SU-DHL-6 (cell line): ENCODE results near the gene CNPY4.
A peak's percentile ranks its signal among the peaks of the same experiment; 100 is the strongest.

ENCODE experiments used
- H2AFZ ChIP-seq: fragments of 200-600 bp; sonication (generic); 2 replicates; pipeline ENCODE4 v1.6.1; 2014; ENCODE audit warnings: low read depth, mild to moderate bottlenecking, moderate library complexity, mixed read lengths, antibody characterized with exemption, low read length; ENCODE audit not compliant: severe bottlenecking
- H3F3A ChIP-seq: fragments of 200-600 bp; shearing (Covaris generic); 2 replicates; pipeline ENCODE4 v1.6.0; 2016; ENCODE audit warnings: antibody characterized with exemption, mild to moderate bottlenecking; ENCODE audit not compliant: insufficient read depth
- H3K27ac ChIP-seq: fragments of 200-600 bp; sonication (generic); 2 replicates; pipeline ENCODE4 v1.5.1; 2016; ENCODE audit warnings: low read depth, mild to moderate bottlenecking, low read length, moderate library complexity, mixed read lengths
- H3K27me3 ChIP-seq: fragments of 200-600 bp; sonication (generic), shearing (Covaris generic); 2 replicates; pipeline ENCODE4 v1.6.0; 2014; ENCODE audit warnings: mild to moderate bottlenecking, low read length
- H3K36me3 ChIP-seq: fragments of 200-600 bp; sonication (generic); 2 replicates; pipeline ENCODE4 v1.6.1; 2014; ENCODE audit warnings: mild to moderate bottlenecking, low read length, mixed read lengths
- H3K4me2 ChIP-seq: fragments of 300-600, 200-600 bp; shearing (Covaris generic), sonication (generic); 2 replicates; pipeline ENCODE4 v1.6.0; 2014; ENCODE audit warnings: low read length, low read depth, mild to moderate bottlenecking; ENCODE audit not compliant: poor library complexity, severe bottlenecking
- H3K4me3 ChIP-seq: fragments of 200-600 bp; sonication (generic); 2 replicates; pipeline ENCODE4 v1.5.1; 2014; ENCODE audit warnings: antibody characterized with exemption, low read length, mild to moderate bottlenecking, mixed read lengths; ENCODE audit not compliant: insufficient read depth, poor library complexity, severe bottlenecking
- H3K79me2 ChIP-seq: fragments of 200-600 bp; sonication (generic); 2 replicates; pipeline ENCODE4 v1.6.1; 2014; ENCODE audit warnings: mild to moderate bottlenecking, low read length, moderate library complexity; ENCODE audit not compliant: insufficient read depth
- H3K9ac ChIP-seq: fragments of 200-600 bp; sonication (generic); 2 replicates; pipeline ENCODE4 v1.7.0; 2014; ENCODE audit warnings: mild to moderate bottlenecking, low read length
- H3K9me2 ChIP-seq: fragments of 200-600 bp; sonication (generic); replicated peaks from 2 replicates; pipeline ENCODE4 v1.6.1; 2014; ENCODE audit warnings: low read length; ENCODE audit not compliant: insufficient read depth
- H3K9me3 ChIP-seq: fragments of 200-600 bp; sonication (generic); 2 replicates; pipeline ENCODE4 v1.6.1; 2014; ENCODE audit warnings: low read length, mixed read lengths; ENCODE audit not compliant: insufficient read depth
- H4K20me1 ChIP-seq: fragments of 200-600 bp; sonication (generic); 2 replicates; pipeline ENCODE4 v1.6.1; 2014; ENCODE audit warnings: low read depth, mild to moderate bottlenecking, antibody characterized with exemption, low read length, moderate library complexity, mixed read lengths
- EZH2phosphoT487 ChIP-seq: fragments of 200-600 bp; sonication (generic), shearing (Covaris generic); conservative IDR thresholded peaks from 2 replicates; pipeline ENCODE4 v1.6.1; 2018; ENCODE audit warnings: mild to moderate bottlenecking, antibody characterized with exemption, low read length, moderate library complexity, mixed read lengths
- TF ChIP-seq, protein P1 (sequence below): fragments of 200-600 bp; sonication (generic); IDR thresholded peaks from one replicate; pipeline ENCODE4 v1.5.1; 2017; ENCODE audit warnings: antibody characterized with exemption, mild to moderate bottlenecking, low read length, moderate library complexity; ENCODE audit not compliant: insufficient read depth, poor library complexity, severe bottlenecking

CNPY4 gene

DNA sequence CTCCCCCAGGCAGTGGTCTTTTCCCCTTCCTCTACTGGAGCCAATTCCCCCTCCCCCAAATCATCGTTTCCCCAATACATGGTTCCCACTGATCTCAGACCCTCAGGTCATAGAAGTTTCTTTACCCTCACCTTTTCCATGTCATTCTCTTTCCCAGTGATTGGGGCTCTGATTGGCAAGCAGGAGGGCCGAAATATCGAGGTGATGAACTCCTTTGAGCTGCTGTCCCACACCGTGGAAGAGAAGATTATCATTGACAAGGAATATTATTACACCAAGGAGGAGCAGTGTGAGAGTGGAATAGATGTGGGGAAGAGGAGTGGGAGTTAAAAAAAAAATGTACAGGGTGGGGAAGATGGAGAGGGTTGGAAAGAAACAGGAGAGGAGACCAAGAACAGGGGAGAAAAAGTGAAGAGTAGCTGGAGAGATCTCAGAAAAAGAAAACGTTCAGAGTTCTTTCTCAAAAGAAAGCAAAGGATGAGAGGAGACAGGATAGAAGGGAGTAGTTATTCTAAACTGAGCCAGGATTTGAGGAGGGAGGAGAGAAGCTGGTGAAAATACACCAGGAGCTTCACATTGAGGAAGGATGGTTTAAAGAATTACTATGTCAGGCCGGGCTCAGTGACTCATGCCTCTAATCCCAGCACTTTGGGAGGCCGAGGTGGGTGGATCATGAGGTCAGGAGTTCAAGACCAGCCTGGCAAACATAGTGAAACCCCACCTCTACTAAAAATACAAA is 29.8 kb upstream of the CNPY4 start:
- TF ChIP-seq, protein P1, sequence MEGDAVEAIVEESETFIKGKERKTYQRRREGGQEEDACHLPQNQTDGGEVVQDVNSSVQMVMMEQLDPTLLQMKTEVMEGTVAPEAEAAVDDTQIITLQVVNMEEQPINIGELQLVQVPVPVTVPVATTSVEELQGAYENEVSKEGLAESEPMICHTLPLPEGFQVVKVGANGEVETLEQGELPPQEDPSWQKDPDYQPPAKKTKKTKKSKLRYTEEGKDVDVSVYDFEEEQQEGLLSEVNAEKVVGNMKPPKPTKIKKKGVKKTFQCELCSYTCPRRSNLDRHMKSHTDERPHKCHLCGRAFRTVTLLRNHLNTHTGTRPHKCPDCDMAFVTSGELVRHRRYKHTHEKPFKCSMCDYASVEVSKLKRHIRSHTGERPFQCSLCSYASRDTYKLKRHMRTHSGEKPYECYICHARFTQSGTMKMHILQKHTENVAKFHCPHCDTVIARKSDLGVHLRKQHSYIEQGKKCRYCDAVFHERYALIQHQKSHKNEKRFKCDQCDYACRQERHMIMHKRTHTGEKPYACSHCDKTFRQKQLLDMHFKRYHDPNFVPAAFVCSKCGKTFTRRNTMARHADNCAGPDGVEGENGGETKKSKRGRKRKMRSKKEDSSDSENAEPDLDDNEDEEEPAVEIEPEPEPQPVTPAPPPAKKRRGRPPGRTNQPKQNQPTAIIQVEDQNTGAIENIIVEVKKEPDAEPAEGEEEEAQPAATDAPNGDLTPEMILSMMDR = no peak
- no peak for TF ChIP-seq EZH2phosphoT487
- peak overlapping the region; percentile 71 for H3K4me2 ChIP-seq
- peak overlapping the region; percentile 76 for H3K27ac ChIP-seq
- peak overlapping the region; percentile 93 for H3K9ac ChIP-seq
- no peaks in the 10 kb centered on the region; the same call in 1 of the 2 replicates for H3K27me3 ChIP-seq
- peak overlapping the region; percentile 78 for H2AFZ ChIP-seq
- peak overlapping the region; percentile 87 for H3K4me3 ChIP-seq
- H3K36me3 ChIP-seq = peaks cover 31% of the 10 kb centered on the region
- no peaks in the 10 kb centered on the region for H3K9me3 ChIP-seq
- peaks cover 51% of the 10 kb centered on the region for H3F3A ChIP-seq
- peaks cover 4% of the 10 kb centered on the region; the same call in 1 of the 2 replicates for H4K20me1 ChIP-seq
- peaks cover 8% of the 10 kb centered on the region; the same call in 1 of the 2 replicates for H3K79me2 ChIP-seq
- H3K9me2 ChIP-seq = no peaks in the 10 kb centered on the region

DNA sequence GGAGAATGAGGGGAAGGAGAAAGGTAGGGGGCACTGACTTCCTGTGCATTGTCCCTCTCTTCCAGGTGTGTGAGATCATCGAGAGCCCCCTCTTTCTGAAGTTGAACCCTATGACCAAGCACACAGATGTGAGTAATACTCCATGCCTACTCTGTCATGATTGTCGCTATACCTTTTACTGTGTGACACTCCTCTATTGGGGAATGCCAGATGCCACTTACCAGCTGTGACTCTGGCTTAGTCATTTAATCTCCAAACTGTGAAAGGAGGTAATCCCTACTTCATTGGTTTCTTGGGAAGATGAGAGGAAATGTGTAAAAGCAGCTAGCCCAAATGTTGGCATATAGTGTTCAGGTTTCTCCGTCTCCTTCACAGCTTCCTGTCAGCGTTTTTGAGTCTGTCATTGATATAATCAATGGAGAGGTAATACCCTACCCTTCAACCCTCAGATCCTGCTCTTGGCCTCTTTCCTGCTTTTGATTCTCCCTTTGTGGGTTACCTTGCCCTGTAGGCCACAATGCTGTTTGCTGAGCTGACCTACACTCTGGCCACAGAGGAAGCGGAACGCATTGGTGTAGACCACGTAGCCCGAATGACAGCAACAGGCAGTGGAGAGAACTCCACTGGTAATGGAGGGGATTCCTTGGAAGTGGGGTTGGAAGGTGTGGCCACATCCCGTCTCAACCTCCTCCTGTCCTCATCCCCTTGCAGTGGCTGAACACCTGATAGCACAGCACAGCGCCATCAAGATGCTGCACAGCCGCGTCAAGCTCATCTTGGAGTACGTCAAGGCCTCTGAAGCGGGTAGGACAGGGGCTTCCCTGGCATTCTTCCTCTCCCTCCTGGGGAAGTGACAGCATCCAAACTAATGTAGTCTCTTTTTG is 28.7 kb upstream of the CNPY4 start:
- peaks cover 5% of the 10 kb centered on the region; the same call in 1 of the 2 replicates for H4K20me1 ChIP-seq
- H3K4me3 ChIP-seq = no peak overlapping the region
- H3F3A ChIP-seq = peaks cover 62% of the 10 kb centered on the region
- TF ChIP-seq, protein P1 = no peak
- H3K9ac ChIP-seq = no peak overlapping the region
- peaks cover 42% of the 10 kb centered on the region for H3K36me3 ChIP-seq
- no peaks in the 10 kb centered on the region for H3K27me3 ChIP-seq
- no peak overlapping the region for H3K27ac ChIP-seq
- H3K79me2 ChIP-seq = peaks cover 8% of the 10 kb centered on the region; the same call in 1 of the 2 replicates
- no peaks in the 10 kb centered on the region for H3K9me3 ChIP-seq
- H2AFZ ChIP-seq = no peak overlapping the region
- H3K4me2 ChIP-seq = no peak overlapping the region
- no peaks in the 10 kb centered on the region for H3K9me2 ChIP-seq

DNA sequence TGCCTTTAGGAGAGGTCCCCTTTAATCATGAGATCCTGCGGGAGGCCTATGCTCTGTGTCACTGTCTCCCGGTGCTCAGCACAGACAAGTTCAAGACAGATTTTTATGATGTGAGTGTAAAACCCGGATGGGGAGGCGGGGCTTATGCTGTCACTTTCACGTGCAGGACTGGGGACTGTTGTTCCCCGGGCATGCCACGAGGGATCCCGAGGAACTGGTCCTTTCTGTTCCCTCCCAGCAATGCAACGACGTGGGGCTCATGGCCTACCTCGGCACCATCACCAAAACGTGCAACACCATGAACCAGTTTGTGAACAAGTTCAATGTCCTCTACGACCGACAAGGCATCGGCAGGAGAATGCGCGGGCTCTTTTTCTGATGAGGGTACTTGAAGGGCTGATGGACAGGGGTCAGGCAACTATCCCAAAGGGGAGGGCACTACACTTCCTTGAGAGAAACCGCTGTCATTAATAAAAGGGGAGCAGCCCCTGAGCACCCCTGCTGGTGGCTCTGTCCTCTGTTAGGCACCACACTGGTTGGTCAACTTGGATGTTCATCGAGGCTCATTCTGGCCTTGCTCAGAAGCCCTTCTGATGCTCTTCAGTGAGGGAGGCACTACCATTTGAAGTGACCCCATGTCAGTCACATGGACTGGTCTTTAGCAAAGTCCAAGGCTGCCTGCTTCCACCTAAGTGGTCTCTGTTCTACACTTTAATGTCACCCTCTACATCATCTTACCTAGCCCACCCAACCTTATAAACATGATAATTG is 27.8 kb upstream of the CNPY4 start:
- H3K79me2 ChIP-seq = peaks cover 8% of the 10 kb centered on the region; the same call in 1 of the 2 replicates
- peaks cover 49% of the 10 kb centered on the region for H3K36me3 ChIP-seq
- no peak overlapping the region for H2AFZ ChIP-seq
- H4K20me1 ChIP-seq = peaks cover 5% of the 10 kb centered on the region; the same call in 1 of the 2 replicates
- H3K9me3 ChIP-seq = no peaks in the 10 kb centered on the region
- peaks cover 62% of the 10 kb centered on the region for H3F3A ChIP-seq
- H3K4me3 ChIP-seq = no peak overlapping the region
- TF ChIP-seq EZH2phosphoT487 = no peak
- TF ChIP-seq, protein P1 = no peak
- no peaks in the 10 kb centered on the region for H3K27me3 ChIP-seq
- H3K27ac ChIP-seq = no peak overlapping the region
- H3K9me2 ChIP-seq = no peaks in the 10 kb centered on the region
- no peak overlapping the region for H3K4me2 ChIP-seq
- H3K9ac ChIP-seq = no peak overlapping the region
